HEK293T (cell line): Measurements from ENCODE around the gene VAV3.

Source experiments
- CTCF ChIA-PET: fragments of 350-600 bp; formaldehyde crosslinking; extraction: SDS; loops from one replicate; lab custom pipeline; 2021; ENCODE audit warnings: antibody characterized with exemption, inconsistent platforms; lab: Yijun Ruan, JAX
- POLR2A ChIA-PET: fragments of 350-600 bp; formaldehyde crosslinking; extraction: SDS; loops from one replicate; lab custom pipeline; 2020; ENCODE audit warnings: antibody characterized with exemption, inconsistent platforms; lab: Yijun Ruan, JAX
- DNase-seq: peaks from one replicate; pipeline ENCODE4 v3.0.0; 2012; ENCODE audit warnings: mixed read lengths; ENCODE audit errors: extremely low spot score
- ARNT ChIP-seq: fragments of 450-650 bp; IDR thresholded peaks from 2 replicates; pipeline ENCODE4 v1.6.1; 2017; ENCODE audit warnings: mild to moderate bottlenecking
- BHLHE40 ChIP-seq: fragments of 450-650 bp; IDR thresholded peaks from 2 replicates; pipeline ENCODE4 v1.6.1; 2016; ENCODE audit warnings: mild to moderate bottlenecking, moderate library complexity, borderline replicate concordance
- CTBP1 ChIP-seq: fragments of 450-650 bp; IDR thresholded peaks from 2 replicates; pipeline ENCODE4 v1.6.1; 2016; ENCODE audit warnings: borderline replicate concordance
- ELF4 ChIP-seq: fragments of 450-650 bp; IDR thresholded peaks from 2 replicates; pipeline ENCODE4 v1.6.1; 2017; ENCODE audit warnings: antibody characterized with exemption
- FOXA1 ChIP-seq: fragments of 450-650 bp; IDR thresholded peaks from 2 replicates; pipeline ENCODE4 v1.6.1; 2016; ENCODE audit warnings: mild to moderate bottlenecking
- FOXK2 ChIP-seq: fragments of 450-650 bp; IDR thresholded peaks from 2 replicates; pipeline ENCODE4 v1.6.1; 2016; ENCODE audit warnings: mild to moderate bottlenecking
- FOXM1 ChIP-seq: fragments of 450-650 bp; IDR thresholded peaks from 2 replicates; pipeline ENCODE4 v1.6.1; 2017; ENCODE audit warnings: mild to moderate bottlenecking, borderline replicate concordance
- HDGF ChIP-seq: fragments of 450-650 bp; IDR thresholded peaks from 2 replicates; pipeline ENCODE4 v1.6.1; 2017; ENCODE audit warnings: antibody characterized with exemption, borderline replicate concordance
- L3MBTL2 ChIP-seq: fragments of 450-650 bp; conservative IDR thresholded peaks from 2 replicates; pipeline ENCODE4 v1.6.1; 2016; ENCODE audit warnings: mild to moderate bottlenecking
- LEF1 ChIP-seq: fragments of 450-650 bp; IDR thresholded peaks from 2 replicates; pipeline ENCODE4 v1.6.1; 2017; ENCODE audit warnings: mild to moderate bottlenecking, borderline replicate concordance
- NFRKB ChIP-seq: fragments of 450-650 bp; IDR thresholded peaks from 2 replicates; pipeline ENCODE4 v1.6.1; 2016; ENCODE audit warnings: mild to moderate bottlenecking, moderate library complexity
- PKNOX1 ChIP-seq: fragments of 450-650 bp; IDR thresholded peaks from 2 replicates; pipeline ENCODE4 v1.6.1; 2016
- SP1 ChIP-seq: fragments of 450-650 bp; IDR thresholded peaks from 2 replicates; pipeline ENCODE4 v1.6.1; 2017
- SUZ12 ChIP-seq: fragments of 450-650 bp; IDR thresholded peaks from 2 replicates; pipeline ENCODE4 v1.6.1; 2016; ENCODE audit warnings: mild to moderate bottlenecking
- TARDBP ChIP-seq: fragments of 450-650 bp; IDR thresholded peaks from 2 replicates; pipeline ENCODE4 v1.6.1; 2016
- ZNF384 ChIP-seq: fragments of 450-650 bp; IDR thresholded peaks from 2 replicates; pipeline ENCODE4 v1.6.1; 2016

The VAV3 gene

GRCh38 chr1:107926436-107927080, 38.4 kb downstream of the VAV3 start:
- POLR2A ChIA-PET = no interaction called here
- DNase-seq = no peak
- TF ChIP-seq NFRKB (no peak), ZNF384 (no peak), BHLHE40 (no peak)
- CTCF ChIA-PET = no interaction called here

GRCh38 chr1:107925565-107925964, 39.4 kb downstream of the VAV3 start:
- CTCF ChIA-PET = no interaction called here
- POLR2A ChIA-PET = no interaction called here
- DNase-seq = no peak
- TF ChIP-seq BHLHE40 = no peak

DNA sequence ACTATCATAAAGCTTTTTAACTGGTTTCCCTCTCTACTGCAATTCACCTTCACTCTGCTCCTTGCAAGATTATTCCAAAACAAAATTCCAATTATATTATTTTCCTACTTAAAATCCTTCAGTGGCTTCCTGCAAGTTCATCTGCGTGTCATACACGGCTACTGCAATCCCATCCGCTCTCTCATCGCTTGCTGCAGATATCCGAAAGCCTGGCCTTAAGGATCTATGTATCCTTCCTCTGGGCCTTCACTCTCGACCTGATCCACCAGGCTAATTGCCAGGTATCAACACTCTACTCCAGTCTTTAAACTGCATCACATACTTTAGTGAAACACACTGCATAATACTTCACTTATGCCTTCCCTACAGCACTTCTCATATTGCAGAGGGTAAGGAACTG, 44.0 kb downstream of the VAV3 start:
- no peak for DNase-seq
- ChIA-PET POLR2A (no interaction called here), CTCF (no interaction called here)
- TF ChIP-seq FOXA1 = no peak
- no peak for TF ChIP-seq FOXK2
- TF ChIP-seq ZNF384 = no peak
- no peak for TF ChIP-seq PKNOX1
- no peak for TF ChIP-seq FOXM1
- no peak for TF ChIP-seq BHLHE40
- TF ChIP-seq NFRKB = no peak
- TF ChIP-seq ELF4 = no peak
- no peak for TF ChIP-seq SP1
- TF ChIP-seq ARNT = no peak
- TF ChIP-seq SUZ12 = no peak
- no peak for TF ChIP-seq HDGF
- no peak for TF ChIP-seq LEF1
- no peak for TF ChIP-seq TARDBP
- TF ChIP-seq L3MBTL2 = no peak
- TF ChIP-seq CTBP1 = no peak

- ChIA-PET POLR2A (no interaction called here), CTCF (no interaction called here)
- no peak for DNase-seq
- TF ChIP-seq LEF1 (no peak), ELF4 (no peak), BHLHE40 (no peak)
Observed at GRCh38 chr1:107920561-107920960, 44.4 kb downstream of the VAV3 start.

DNA sequence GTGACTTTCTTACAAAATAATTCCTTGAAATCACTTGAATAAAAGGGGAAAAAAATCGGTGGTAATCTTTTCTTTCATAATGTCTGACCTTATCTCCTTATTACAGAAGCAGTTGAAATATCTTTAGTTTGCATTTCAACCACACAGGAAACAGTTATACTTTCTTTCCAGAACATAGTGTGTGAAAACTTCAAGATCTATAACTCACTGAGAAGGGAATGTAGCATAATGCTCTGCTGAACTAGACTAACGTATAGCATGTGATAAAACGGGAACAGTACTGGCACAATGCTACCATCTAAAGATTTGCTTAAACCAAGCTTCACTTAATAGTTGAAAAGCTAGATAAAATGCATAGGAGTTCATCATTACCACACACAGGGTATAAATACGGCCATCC, 45.0 kb downstream of the VAV3 start:
- DNase-seq = no peak
- POLR2A ChIA-PET = no interaction called here
- CTCF ChIA-PET = no interaction called here
- TF ChIP-seq BHLHE40 (no peak), TARDBP (no peak), CTBP1 (no peak)

DNA sequence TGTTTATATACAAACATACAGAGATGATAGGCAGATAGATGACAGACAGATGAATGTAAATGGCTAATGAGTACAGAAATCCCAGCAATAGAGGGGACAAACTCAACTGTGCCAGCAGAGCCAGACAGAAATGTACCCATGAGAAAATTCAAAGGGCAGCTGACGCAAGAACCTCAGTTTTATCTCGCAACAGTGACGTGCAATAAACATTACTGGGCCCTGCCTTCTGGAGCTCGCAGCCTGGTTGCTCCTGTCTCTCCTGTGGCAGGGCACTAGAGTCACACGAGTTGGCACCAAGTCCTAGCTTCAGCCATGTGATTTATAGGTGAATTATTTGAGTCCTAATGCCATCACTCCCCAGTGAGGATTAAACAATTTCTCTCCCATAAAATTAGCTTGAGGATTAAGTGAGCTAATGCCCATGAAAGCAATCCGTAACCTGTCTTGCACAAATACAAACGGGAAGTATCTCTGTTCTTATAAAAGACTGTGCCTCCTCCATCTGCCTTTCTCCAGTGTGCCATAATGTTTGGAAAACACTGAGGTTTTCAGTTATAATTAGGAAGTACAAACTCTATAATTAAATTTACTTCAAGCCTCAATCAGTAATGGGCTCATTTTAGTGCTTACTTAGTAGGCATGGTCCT, 50.7 kb downstream of the VAV3 start:
- DNase-seq = no peak
- no peak for TF ChIP-seq PKNOX1
- TF ChIP-seq LEF1 = no peak
- no peak for TF ChIP-seq ZNF384
- no peak for TF ChIP-seq NFRKB
- TF ChIP-seq FOXM1 = no peak
- no peak for TF ChIP-seq L3MBTL2
- TF ChIP-seq FOXA1 = no peak
- TF ChIP-seq BHLHE40 = no peak
- no peak for TF ChIP-seq ELF4
- TF ChIP-seq CTBP1 = no peak
- TF ChIP-seq ARNT = no peak
- ChIA-PET CTCF (no interaction called here), POLR2A (no interaction called here)

GRCh38 chr1:107912656-107913055, 52.3 kb downstream of the VAV3 start:
- CTCF ChIA-PET = interaction anchor here (0.8 kb wide), 1 partner anchor 16 kb away, joined by 3 read pairs; no protein-coding TSS in a partner anchor

GRCh38 chr1:107900090-107900945, 64.7 kb downstream of the VAV3 start:
- TF ChIP-seq FOXA1 (no peak), L3MBTL2 (peak; percentile 61), ELF4 (no peak), ZNF384 (no peak), TARDBP (no peak), BHLHE40 (no peak), CTBP1 (no peak), HDGF (no peak), PKNOX1 (peak; percentile 32; the same call in 1 of the 2 replicates), NFRKB (no peak), SP1 (no peak), FOXK2 (no peak)
- CTCF ChIA-PET = no interaction called here
- POLR2A ChIA-PET = no interaction called here
- no peak for DNase-seq

More at GRCh38 chr1:107912656-107913055, 52.3 kb downstream of the VAV3 start:
- POLR2A ChIA-PET = no interaction called here
- DNase-seq = no peak
- no peak for TF ChIP-seq FOXM1
